ENCODE results near the gene KIF6.
"Not testable (repeated sequence)": the region's sequence is repeated elsewhere in the genome, so short reads cannot be mapped to it uniquely, and the experiment has no call there.

KIF6 gene

GRCh38 chr6:39543095-39543494 is 182.1 kb downstream of the KIF6 start:
- DNase-seq, result no peak

GRCh38 chr6:39540454-39540853 is 184.8 kb downstream of the KIF6 start:
- no peak for DNase-seq

GRCh38 chr6:39530201-39530759 is 194.9 kb downstream of the KIF6 start:
- no peak for DNase-seq

- DNase-seq, result no peak
Observed at GRCh38 chr6:39527792-39528564, 197.2 kb downstream of the KIF6 start.

GRCh38 chr6:39524007-39524406 is 201.2 kb downstream of the KIF6 start:
- DNase-seq, result no peak

- DNase-seq, result no peak
Observed at GRCh38 chr6:39521958-39522357, 203.2 kb downstream of the KIF6 start.

- no peak for DNase-seq
Observed at GRCh38 chr6:39520916-39521315, 204.3 kb downstream of the KIF6 start.

- no peak for DNase-seq
Observed at GRCh38 chr6:39520411-39520810, 204.8 kb downstream of the KIF6 start.

GRCh38 chr6:39518221-39518620 is 207.0 kb downstream of the KIF6 start:
- DNase-seq, result no peak

GRCh38 chr6:39517756-39518155 is 207.5 kb downstream of the KIF6 start:
- no peak for DNase-seq

- no peak for DNase-seq
Observed at GRCh38 chr6:39516471-39516870, 208.7 kb downstream of the KIF6 start.

- no peak for DNase-seq
Observed at GRCh38 chr6:39515471-39515870, 209.7 kb downstream of the KIF6 start.

GRCh38 chr6:39515006-39515405 is 210.2 kb downstream of the KIF6 start:
- DNase-seq, result no peak

- DNase-seq, result not testable (repeated sequence)
Observed at GRCh38 chr6:39509831-39510230, 215.4 kb downstream of the KIF6 start.

- no peak for DNase-seq
Observed at GRCh38 chr6:39508515-39508914, 216.7 kb downstream of the KIF6 start.

GRCh38 chr6:39507331-39507998 is 217.7 kb downstream of the KIF6 start:
- no peak for DNase-seq

GRCh38 chr6:39502362-39502955 is 222.7 kb downstream of the KIF6 start:
- DNase-seq, result not testable (repeated sequence)

GRCh38 chr6:39499053-39499452 is 226.2 kb downstream of the KIF6 start:
- DNase-seq, result no peak

GRCh38 chr6:39498096-39498495 is 227.1 kb downstream of the KIF6 start:
- no peak for DNase-seq

GRCh38 chr6:39496915-39497314 is 228.3 kb downstream of the KIF6 start:
- DNase-seq, result no peak

- no peak for DNase-seq
Observed at GRCh38 chr6:39496456-39496855, 228.8 kb downstream of the KIF6 start.

GRCh38 chr6:39495640-39496039 is 229.6 kb downstream of the KIF6 start:
- no peak for DNase-seq

GRCh38 chr6:39494998-39495397 is 230.2 kb downstream of the KIF6 start:
- DNase-seq, result no peak

- DNase-seq, result no peak
Observed at GRCh38 chr6:39493777-39494176, 231.4 kb downstream of the KIF6 start.

Measured in effector CD4-positive, alpha-beta T cell (primary cell).